Measurements from ENCODE around the gene SLC43A3.

Gene SLC43A3

GRCh38 chr11:57399221-57399620, 27.7 kb downstream of the SLC43A3 start:
- Histone ChIP-seq H3K4me3 (ENCODE audit: low read length) (no peak overlapping the region), H3K9ac (ENCODE audit: low read depth, low read length) (no peak overlapping the region), H3K9me3 (replicated peaks; ENCODE audit: low read length) (no peaks in the 10 kb centered on the region), H3K27me3 (ENCODE audit: control insufficient read depth, insufficient read depth, low read length) (peaks cover 50% of the 10 kb centered on the region), H3K4me2 (ENCODE audit: low read length) (no peak overlapping the region), H3K4me1 (ENCODE audit: control insufficient read depth, insufficient read depth, low read length) (no peaks in the 10 kb centered on the region), H3K36me3 (ENCODE audit: insufficient read depth, low read length) (no peaks in the 10 kb centered on the region)

GRCh38 chr11:57397394-57397990, 29.4 kb downstream of the SLC43A3 start:
- no peaks in the 10 kb centered on the region for H3K9me3 ChIP-seq (replicated peaks; ENCODE audit: low read length)
- no peak overlapping the region for H3K4me3 ChIP-seq (ENCODE audit: low read length)
- no peak overlapping the region for H3K4me2 ChIP-seq (ENCODE audit: low read length)
- H3K9ac ChIP-seq (ENCODE audit: low read depth, low read length), result no peak overlapping the region
- no peaks in the 10 kb centered on the region for H3K36me3 ChIP-seq (ENCODE audit: insufficient read depth, low read length)
- H3K4me1 ChIP-seq (ENCODE audit: control insufficient read depth, insufficient read depth, low read length), result no peaks in the 10 kb centered on the region
- peaks cover 66% of the 10 kb centered on the region for H3K27me3 ChIP-seq (ENCODE audit: control insufficient read depth, insufficient read depth, low read length)

GRCh38 chr11:57396744-57397143, 30.2 kb downstream of the SLC43A3 start:
- Histone ChIP-seq H3K9ac (ENCODE audit: low read depth, low read length) (no peak overlapping the region), H3K9me3 (replicated peaks; ENCODE audit: low read length) (no peaks in the 10 kb centered on the region), H3K36me3 (ENCODE audit: insufficient read depth, low read length) (no peaks in the 10 kb centered on the region), H3K4me2 (ENCODE audit: low read length) (no peak overlapping the region), H3K4me3 (ENCODE audit: low read length) (no peak overlapping the region), H3K4me1 (ENCODE audit: control insufficient read depth, insufficient read depth, low read length) (no peaks in the 10 kb centered on the region), H3K27me3 (ENCODE audit: control insufficient read depth, insufficient read depth, low read length) (peaks cover 68% of the 10 kb centered on the region)

GRCh38 chr11:57395905-57396623, 30.9 kb downstream of the SLC43A3 start:
- Histone ChIP-seq H3K9me3 (replicated peaks; ENCODE audit: low read length) (no peaks in the 10 kb centered on the region), H3K36me3 (ENCODE audit: insufficient read depth, low read length) (no peaks in the 10 kb centered on the region), H3K4me1 (ENCODE audit: control insufficient read depth, insufficient read depth, low read length) (no peaks in the 10 kb centered on the region), H3K4me2 (ENCODE audit: low read length) (no peak overlapping the region), H3K9ac (ENCODE audit: low read depth, low read length) (no peak overlapping the region), H3K4me3 (ENCODE audit: low read length) (no peak overlapping the region), H3K27me3 (ENCODE audit: control insufficient read depth, insufficient read depth, low read length) (peaks cover 68% of the 10 kb centered on the region)

GRCh38 chr11:57394203-57394965, 32.5 kb downstream of the SLC43A3 start:
- Histone ChIP-seq H3K4me3 (ENCODE audit: low read length) (no peak overlapping the region), H3K4me2 (ENCODE audit: low read length) (no peak overlapping the region), H3K4me1 (ENCODE audit: control insufficient read depth, insufficient read depth, low read length) (no peaks in the 10 kb centered on the region), H3K36me3 (ENCODE audit: insufficient read depth, low read length) (no peaks in the 10 kb centered on the region), H3K9me3 (replicated peaks; ENCODE audit: low read length) (no peaks in the 10 kb centered on the region), H3K9ac (ENCODE audit: low read depth, low read length) (no peak overlapping the region), H3K27me3 (ENCODE audit: control insufficient read depth, insufficient read depth, low read length) (peaks cover 74% of the 10 kb centered on the region)

GRCh38 chr11:57392763-57393105, 34.2 kb downstream of the SLC43A3 start:
- Histone ChIP-seq H3K27me3 (ENCODE audit: control insufficient read depth, insufficient read depth, low read length) (peaks cover 72% of the 10 kb centered on the region), H3K4me2 (ENCODE audit: low read length) (no peak overlapping the region), H3K4me1 (ENCODE audit: control insufficient read depth, insufficient read depth, low read length) (no peaks in the 10 kb centered on the region), H3K36me3 (ENCODE audit: insufficient read depth, low read length) (no peaks in the 10 kb centered on the region), H3K9ac (ENCODE audit: low read depth, low read length) (no peak overlapping the region), H3K4me3 (ENCODE audit: low read length) (no peak overlapping the region), H3K9me3 (replicated peaks; ENCODE audit: low read length) (no peaks in the 10 kb centered on the region)

- no peaks in the 10 kb centered on the region for H3K36me3 ChIP-seq (ENCODE audit: insufficient read depth, low read length)
- no peak overlapping the region for H3K4me2 ChIP-seq (ENCODE audit: low read length)
- H3K4me1 ChIP-seq (ENCODE audit: control insufficient read depth, insufficient read depth, low read length), result no peaks in the 10 kb centered on the region
- H3K4me3 ChIP-seq (ENCODE audit: low read length), result no peak overlapping the region
- H3K9me3 ChIP-seq (replicated peaks; ENCODE audit: low read length), result no peaks in the 10 kb centered on the region
- no peak overlapping the region for H3K9ac ChIP-seq (ENCODE audit: low read depth, low read length)
- peaks cover 73% of the 10 kb centered on the region for H3K27me3 ChIP-seq (ENCODE audit: control insufficient read depth, insufficient read depth, low read length)
These were observed 34.7 kb downstream of the SLC43A3 start for GRCh38 chr11:57392066-57392762.

- Histone ChIP-seq H3K27me3 (ENCODE audit: control insufficient read depth, insufficient read depth, low read length) (peaks cover 71% of the 10 kb centered on the region), H3K4me3 (ENCODE audit: low read length) (no peak overlapping the region), H3K4me1 (ENCODE audit: control insufficient read depth, insufficient read depth, low read length) (no peaks in the 10 kb centered on the region), H3K9me3 (replicated peaks; ENCODE audit: low read length) (no peaks in the 10 kb centered on the region), H3K9ac (ENCODE audit: low read depth, low read length) (no peak overlapping the region), H3K4me2 (ENCODE audit: low read length) (no peak overlapping the region), H3K36me3 (ENCODE audit: insufficient read depth, low read length) (no peaks in the 10 kb centered on the region)
These were observed 35.4 kb downstream of the SLC43A3 start for GRCh38 chr11:57391539-57391938.

- no peaks in the 10 kb centered on the region for H3K36me3 ChIP-seq (ENCODE audit: insufficient read depth, low read length)
- H3K4me1 ChIP-seq (ENCODE audit: control insufficient read depth, insufficient read depth, low read length), result no peaks in the 10 kb centered on the region
- no peak overlapping the region for H3K4me3 ChIP-seq (ENCODE audit: low read length)
- H3K9ac ChIP-seq (ENCODE audit: low read depth, low read length), result no peak overlapping the region
- H3K4me2 ChIP-seq (ENCODE audit: low read length), result no peak overlapping the region
- H3K27me3 ChIP-seq (ENCODE audit: control insufficient read depth, insufficient read depth, low read length), result peaks cover 68% of the 10 kb centered on the region
- no peaks in the 10 kb centered on the region for H3K9me3 ChIP-seq (replicated peaks; ENCODE audit: low read length)
These were observed 35.8 kb downstream of the SLC43A3 start for GRCh38 chr11:57391111-57391510.

GRCh38 chr11:57390535-57390934, 36.4 kb downstream of the SLC43A3 start, which contains the start of gene PRG2:
PRG2 (minus strand) TSS chr11:57390650; CDS start chr11:57389944, 706 bp downstream.
- H3K4me1 ChIP-seq (ENCODE audit: control insufficient read depth, insufficient read depth, low read length), result no peaks in the 10 kb centered on the region
- H3K9me3 ChIP-seq (replicated peaks; ENCODE audit: low read length), result no peaks in the 10 kb centered on the region
- peaks cover 69% of the 10 kb centered on the region for H3K27me3 ChIP-seq (ENCODE audit: control insufficient read depth, insufficient read depth, low read length)
- no peak within 1 kb of the TSS for H3K4me3 ChIP-seq (ENCODE audit: low read length)
- no peak within 1 kb of the TSS for H3K9ac ChIP-seq (ENCODE audit: low read depth, low read length)
- no peak within 1 kb of the TSS for H3K4me2 ChIP-seq (ENCODE audit: low read length)
- no peaks in the 10 kb centered on the region for H3K36me3 ChIP-seq (ENCODE audit: insufficient read depth, low read length)

GRCh38 chr11:57387289-57388030, 39.5 kb downstream of the SLC43A3 start:
- H3K36me3 ChIP-seq (ENCODE audit: insufficient read depth, low read length), result no peaks in the 10 kb centered on the region
- H3K4me3 ChIP-seq (ENCODE audit: low read length), result no peak overlapping the region
- no peaks in the 10 kb centered on the region for H3K4me1 ChIP-seq (ENCODE audit: control insufficient read depth, insufficient read depth, low read length)
- no peak overlapping the region for H3K9ac ChIP-seq (ENCODE audit: low read depth, low read length)
- H3K9me3 ChIP-seq (replicated peaks; ENCODE audit: low read length), result no peaks in the 10 kb centered on the region
- H3K4me2 ChIP-seq (ENCODE audit: low read length), result no peak overlapping the region
- peaks cover 55% of the 10 kb centered on the region for H3K27me3 ChIP-seq (ENCODE audit: control insufficient read depth, insufficient read depth, low read length)

All from skeletal muscle satellite cell (primary cell).